Activated CD4-positive, alpha-beta memory T cell treated with anti-CD3 and anti-CD28 coated beads, Interleukin-2, amount 10 ng/mL, durations not matched to agents 7 days and 5 days (primary cell): ENCODE measurements around the gene NEAT1. TPM values are rescaled to one million over a fixed set of nuclear protein-coding genes. Genes with fewer than 3 reads are reported as not detected.
A peak's percentile ranks its signal among the peaks of the same experiment; 100 is the strongest.

Experiments used
- CTCF ChIA-PET: fragments of 350-600 bp; sonication (Branson Sonifier 250); formaldehyde crosslinking; loops from one replicate; lab custom pipeline; 2021; ENCODE audit warnings: antibody characterized with exemption, inconsistent platforms; lab: Charles Lee
- POLR2A ChIA-PET: fragments of 350-600 bp; sonication (Branson Sonifier 250); formaldehyde crosslinking; loops from one replicate; lab custom pipeline; 2021; ENCODE audit warnings: antibody characterized with exemption; lab: Charles Lee
- DNase-seq: peaks from one replicate; pipeline ENCODE4 v3.0.0-alpha.2; 2020
- H3K27ac Mint-ChIP-seq: one replicate; pipeline ENCODE4 v1.8.0; 2021; ENCODE audit warnings: mild to moderate bottlenecking, mixed read lengths
- H3K27me3 Mint-ChIP-seq: one replicate; pipeline ENCODE4 v1.8.0; 2021; ENCODE audit warnings: mixed read lengths
- H3K36me3 Mint-ChIP-seq: one replicate; pipeline ENCODE4 v1.8.0; 2021; ENCODE audit warnings: low read depth, mixed read lengths
- H3K4me1 Mint-ChIP-seq: one replicate; pipeline ENCODE4 v1.8.0; 2021; ENCODE audit warnings: mixed read lengths
- H3K4me3 Mint-ChIP-seq: one replicate; pipeline ENCODE4 v1.8.0; 2021; ENCODE audit warnings: mild to moderate bottlenecking, mixed read lengths
- H3K9me3 Mint-ChIP-seq: one replicate; pipeline ENCODE4 v1.8.0; 2021; ENCODE audit warnings: mixed read lengths
- total RNA-seq, 2 experiments: library from RNA; stranded (reverse); gene quantifications; one replicate each; pipeline ENCODE4 v1.2.3, GENCODE V29; 2021

NEAT1 gene
- total RNA-seq, 2 experiments from 2014 or later: 1,222 to 1,245 TPM

GRCh38 chr11:65420506-65420905, 2.1 kb upstream of the NEAT1 start:
- no peaks in the 10 kb centered on the region for H3K9me3 Mint-ChIP-seq
- ChIA-PET POLR2A (interaction anchor here (0.9 to 20.7 kb wide), 17 partner anchors 6 to 217 kb away, joined by 3 to 6840 read pairs (median 36); partner anchors contain the start of genes DPF2, EHBP1L1, FAM89B and FRMD8), CTCF (interaction anchor here (0.6 to 17.1 kb wide), 5 partner anchors 9 to 82 kb away, joined by 3 to 447 read pairs (median 4); partner anchors contain the start of genes MALAT1 and SLC25A45)
- H3K4me1 Mint-ChIP-seq: peaks cover 53% of the 10 kb centered on the region
- H3K27me3 Mint-ChIP-seq: peaks cover 5% of the 10 kb centered on the region
- peak overlapping the region; percentile 97 for H3K4me3 Mint-ChIP-seq
- peaks cover 40% of the 10 kb centered on the region for H3K36me3 Mint-ChIP-seq
- H3K27ac Mint-ChIP-seq: peak overlapping the region; percentile 99
- DNase-seq: no peak

- ChIA-PET CTCF (interaction anchor here (1.2 to 17.1 kb wide), 3 partner anchors 39 to 82 kb away, joined by 4 to 447 read pairs (median 4); partner anchors contain the start of genes MALAT1 and SLC25A45), POLR2A (interaction anchor here (0.7 to 20.7 kb wide), 24 partner anchors 5 to 473 kb away, joined by 3 to 6840 read pairs (median 12); partner anchors contain the start of genes DPF2, EHBP1L1, FAM89B and FRMD8)
- H3K27ac Mint-ChIP-seq: peak overlapping the region; percentile 99
- peaks cover 50% of the 10 kb centered on the region for H3K4me1 Mint-ChIP-seq
- peaks cover 5% of the 10 kb centered on the region for H3K27me3 Mint-ChIP-seq
- peak; percentile 94 for DNase-seq
- H3K36me3 Mint-ChIP-seq: peaks cover 47% of the 10 kb centered on the region
- H3K4me3 Mint-ChIP-seq: peak overlapping the region; percentile 97
- H3K9me3 Mint-ChIP-seq: no peaks in the 10 kb centered on the region
These were observed 1.4 kb upstream of the NEAT1 start for GRCh38 chr11:65420979-65421793.

GRCh38 chr11:65421794-65422632, 585 bp upstream of the NEAT1 start:
- CTCF ChIA-PET: interaction anchor here (1.0 to 17.1 kb wide), 2 partner anchors 18 to 81 kb away, joined by 3 to 447 read pairs; partner anchors contain the start of gene MALAT1
- Mint-ChIP-seq H3K4me3 (peak overlapping the region; percentile 97), H3K36me3 (peaks cover 53% of the 10 kb centered on the region), H3K27me3 (peaks cover 5% of the 10 kb centered on the region), H3K4me1 (peaks cover 47% of the 10 kb centered on the region), H3K27ac (peak overlapping the region; percentile 99), H3K9me3 (no peaks in the 10 kb centered on the region)
- peak; percentile 96 for DNase-seq
- POLR2A ChIA-PET: interaction anchor here (1.0 to 20.7 kb wide), 36 partner anchors 5 to 1980 kb away, joined by 3 to 6840 read pairs (median 9); partner anchors contain the start of genes DPF2, EHBP1L1, FAM89B and FRMD8

GRCh38 chr11:65423516-65424204, 1.1 kb downstream of the NEAT1 start:
- Mint-ChIP-seq H3K9me3 (no peaks in the 10 kb centered on the region), H3K36me3 (peaks cover 65% of the 10 kb centered on the region), H3K27me3 (peaks cover 5% of the 10 kb centered on the region), H3K4me3 (peak overlapping the region; percentile 97), H3K27ac (peak overlapping the region; percentile 99), H3K4me1 (peaks cover 47% of the 10 kb centered on the region)
- peak; percentile 54 for DNase-seq
- ChIA-PET POLR2A (interaction anchor here (1.0 to 20.7 kb wide), 33 partner anchors 6 to 1979 kb away, joined by 3 to 6840 read pairs (median 6); partner anchors contain the start of genes CDC42EP2, EHBP1L1, FAM89B and FRMD8), CTCF (interaction anchor here (17.1 kb wide), 1 partner anchor 79 kb away, joined by 447 read pairs; the partner anchor contains the start of gene MALAT1)

DNA sequence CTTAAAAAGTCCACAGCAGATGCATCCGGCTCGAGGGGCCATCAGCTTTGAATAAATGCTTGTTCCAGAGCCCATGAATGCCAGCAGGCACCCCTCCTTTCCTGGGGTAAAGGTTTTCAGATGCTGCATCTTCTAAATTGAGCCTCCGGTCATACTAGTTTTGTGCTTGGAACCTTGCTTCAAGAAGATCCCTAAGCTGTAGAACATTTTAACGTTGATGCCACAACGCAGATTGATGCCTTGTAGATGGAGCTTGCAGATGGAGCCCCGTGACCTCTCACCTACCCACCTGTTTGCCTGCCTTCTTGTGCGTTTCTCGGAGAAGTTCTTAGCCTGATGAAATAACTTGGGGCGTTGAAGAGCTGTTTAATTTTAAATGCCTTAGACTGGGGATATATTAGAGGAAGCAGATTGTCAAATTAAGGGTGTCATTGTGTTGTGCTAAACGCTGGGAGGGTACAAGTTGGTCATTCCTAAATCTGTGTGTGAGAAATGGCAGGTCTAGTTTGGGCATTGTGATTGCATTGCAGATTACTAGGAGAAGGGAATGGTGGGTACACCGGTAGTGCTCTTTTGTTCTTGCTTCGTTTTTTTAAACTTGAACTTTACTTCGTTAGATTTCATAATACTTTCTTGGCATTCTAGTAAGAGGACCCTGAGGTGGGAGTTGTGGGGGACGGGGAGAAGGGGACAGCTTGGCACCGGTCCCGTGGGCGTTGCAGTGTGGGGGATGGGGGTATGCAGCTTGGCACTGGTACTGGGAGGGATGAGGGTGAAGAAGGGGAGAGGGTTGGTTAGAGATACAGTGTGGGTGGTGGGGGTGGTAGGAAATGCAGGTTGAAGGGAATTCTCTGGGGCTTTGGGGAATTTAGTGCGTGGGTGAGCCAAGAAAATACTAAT, 1.9 kb downstream of the NEAT1 start:
- ChIA-PET CTCF (interaction anchor here (17.1 kb wide), 1 partner anchor 78 kb away, joined by 447 read pairs; the partner anchor contains the start of gene MALAT1), POLR2A (interaction anchor here (0.9 to 20.7 kb wide), 31 partner anchors 7 to 844 kb away, joined by 3 to 6840 read pairs (median 5); partner anchors contain the start of genes EHBP1L1, FAM89B, FRMD8 and MALAT1)
- DNase-seq: peak; percentile 68
- Mint-ChIP-seq H3K4me3 (peak overlapping the region; percentile 97), H3K4me1 (peaks cover 49% of the 10 kb centered on the region), H3K27me3 (peaks cover 5% of the 10 kb centered on the region), H3K27ac (peak overlapping the region; percentile 99), H3K36me3 (peaks cover 70% of the 10 kb centered on the region), H3K9me3 (no peaks in the 10 kb centered on the region)

- ChIA-PET CTCF (interaction anchor here (17.1 kb wide), 1 partner anchor 78 kb away, joined by 447 read pairs; the partner anchor contains the start of gene MALAT1), POLR2A (interaction anchor here (0.9 to 20.7 kb wide), 23 partner anchors 8 to 566 kb away, joined by 3 to 6840 read pairs (median 6); partner anchors contain the start of genes EHBP1L1, FAM89B, FRMD8 and MALAT1)
- Mint-ChIP-seq H3K4me1 (peaks cover 53% of the 10 kb centered on the region), H3K27me3 (peaks cover 5% of the 10 kb centered on the region), H3K4me3 (peak overlapping the region; percentile 97), H3K36me3 (peaks cover 78% of the 10 kb centered on the region), H3K9me3 (no peaks in the 10 kb centered on the region), H3K27ac (peak overlapping the region; percentile 99)
- peak; percentile 86 for DNase-seq
These were observed 2.7 kb downstream of the NEAT1 start for GRCh38 chr11:65425105-65425970.

- Mint-ChIP-seq H3K9me3 (no peaks in the 10 kb centered on the region), H3K4me3 (peak overlapping the region; percentile 97), H3K4me1 (peaks cover 57% of the 10 kb centered on the region), H3K27ac (peak overlapping the region; percentile 99), H3K27me3 (peaks cover 5% of the 10 kb centered on the region), H3K36me3 (peaks cover 84% of the 10 kb centered on the region)
- DNase-seq: no peak
- CTCF ChIA-PET: interaction anchor here (17.1 kb wide), 1 partner anchor 77 kb away, joined by 447 read pairs; the partner anchor contains the start of gene MALAT1
- POLR2A ChIA-PET: interaction anchor here (0.7 to 20.7 kb wide), 12 partner anchors 8 to 309 kb away, joined by 3 to 6840 read pairs (median 38); partner anchors contain the start of genes EHBP1L1, FAM89B, FRMD8 and MALAT1
These were observed 3.6 kb downstream of the NEAT1 start for GRCh38 chr11:65425971-65426838.

DNA sequence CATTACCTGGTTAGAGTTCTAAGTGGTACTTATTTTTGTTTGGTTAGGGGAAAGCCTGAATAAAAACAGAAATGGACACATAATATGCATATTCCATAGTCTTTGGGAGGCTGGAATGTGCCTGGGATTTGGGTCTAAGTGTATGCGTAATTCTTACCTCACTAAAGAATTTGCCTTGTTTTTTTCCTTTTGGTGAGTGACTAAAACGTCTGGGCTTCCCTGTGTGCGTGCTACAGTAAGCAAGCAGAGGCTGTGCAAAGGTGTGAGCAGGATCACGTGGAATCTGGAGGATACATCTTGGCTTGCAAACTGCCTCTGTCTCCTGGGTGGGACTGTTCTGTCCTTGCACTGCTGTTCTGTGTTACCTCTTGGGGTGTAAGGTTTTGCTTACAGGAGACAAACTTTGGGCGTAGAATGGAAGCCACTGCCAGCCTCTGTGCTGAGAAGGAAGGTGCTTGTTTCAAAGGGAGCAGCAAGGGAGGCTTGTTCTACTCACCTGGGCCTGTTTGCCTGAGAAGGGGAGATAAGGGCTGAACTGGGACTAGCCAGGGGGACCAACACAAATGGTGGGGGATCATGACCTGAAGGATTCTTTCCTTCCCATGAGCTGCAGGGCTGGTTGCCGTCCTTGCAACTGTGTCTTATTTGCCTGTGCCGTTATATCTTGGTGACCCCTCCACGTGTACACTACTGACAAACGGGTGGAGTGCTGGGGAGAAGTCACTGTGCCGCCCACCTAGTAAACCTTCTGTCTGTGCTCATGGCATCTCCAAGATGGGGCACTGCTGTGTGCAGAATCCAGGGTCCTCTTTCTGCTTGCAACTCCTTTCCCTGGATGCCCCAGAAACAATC, 4.5 kb downstream of the NEAT1 start:
- peaks cover 65% of the 10 kb centered on the region for H3K4me1 Mint-ChIP-seq
- peak overlapping the region; percentile 99 for H3K27ac Mint-ChIP-seq
- CTCF ChIA-PET: interaction anchor here (17.1 kb wide), 1 partner anchor 76 kb away, joined by 447 read pairs; the partner anchor contains the start of gene MALAT1
- H3K4me3 Mint-ChIP-seq: peak overlapping the region; percentile 97
- peaks cover 84% of the 10 kb centered on the region for H3K36me3 Mint-ChIP-seq
- POLR2A ChIA-PET: interaction anchor here (0.7 to 20.7 kb wide), 8 partner anchors 10 to 101 kb away, joined by 3 to 6840 read pairs (median 317); partner anchors contain the start of genes FRMD8, MALAT1, NEAT1 and SCYL1
- DNase-seq: peak; percentile 55
- no peaks in the 10 kb centered on the region for H3K9me3 Mint-ChIP-seq
- peaks cover 5% of the 10 kb centered on the region for H3K27me3 Mint-ChIP-seq
